ENCODE data around the gene RPP40.

DNA sequence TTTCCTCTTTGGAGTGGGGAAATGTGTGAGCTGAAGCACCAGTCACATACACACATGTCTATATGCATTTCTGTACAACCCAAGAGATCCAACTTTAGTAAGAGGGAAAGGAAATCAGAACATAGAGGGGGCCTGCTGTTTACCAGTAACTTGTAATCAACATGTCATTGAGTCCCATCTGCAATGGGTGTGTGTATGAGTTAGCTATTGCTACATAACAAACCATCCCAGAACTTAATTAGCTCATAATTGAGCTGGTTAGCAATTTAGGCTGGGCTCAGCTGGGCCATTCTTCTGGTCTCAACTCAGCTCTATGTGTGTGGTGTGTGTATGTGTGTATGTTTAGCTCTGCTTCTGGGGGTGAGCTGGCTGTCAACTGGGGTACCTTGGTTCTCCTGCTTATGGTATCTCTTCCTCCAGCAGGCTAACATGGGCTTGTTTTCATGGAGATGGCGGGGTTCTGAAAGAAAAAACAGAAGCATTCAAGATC lies 10.3 kb upstream of the RPP40 start:
- TF ChIP-seq, protein P1, sequence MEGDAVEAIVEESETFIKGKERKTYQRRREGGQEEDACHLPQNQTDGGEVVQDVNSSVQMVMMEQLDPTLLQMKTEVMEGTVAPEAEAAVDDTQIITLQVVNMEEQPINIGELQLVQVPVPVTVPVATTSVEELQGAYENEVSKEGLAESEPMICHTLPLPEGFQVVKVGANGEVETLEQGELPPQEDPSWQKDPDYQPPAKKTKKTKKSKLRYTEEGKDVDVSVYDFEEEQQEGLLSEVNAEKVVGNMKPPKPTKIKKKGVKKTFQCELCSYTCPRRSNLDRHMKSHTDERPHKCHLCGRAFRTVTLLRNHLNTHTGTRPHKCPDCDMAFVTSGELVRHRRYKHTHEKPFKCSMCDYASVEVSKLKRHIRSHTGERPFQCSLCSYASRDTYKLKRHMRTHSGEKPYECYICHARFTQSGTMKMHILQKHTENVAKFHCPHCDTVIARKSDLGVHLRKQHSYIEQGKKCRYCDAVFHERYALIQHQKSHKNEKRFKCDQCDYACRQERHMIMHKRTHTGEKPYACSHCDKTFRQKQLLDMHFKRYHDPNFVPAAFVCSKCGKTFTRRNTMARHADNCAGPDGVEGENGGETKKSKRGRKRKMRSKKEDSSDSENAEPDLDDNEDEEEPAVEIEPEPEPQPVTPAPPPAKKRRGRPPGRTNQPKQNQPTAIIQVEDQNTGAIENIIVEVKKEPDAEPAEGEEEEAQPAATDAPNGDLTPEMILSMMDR (IDR thresholded peaks at IDR 0.05), result no peak
- TF ChIP-seq POLR2A (IDR thresholded peaks at IDR 0.05), result no peak
